ENCODE measurements around the gene CDK10. TPM values are rescaled to one million over a fixed set of nuclear protein-coding genes. Genes with fewer than 3 reads are reported as not detected.

Gene CDK10
- total RNA-seq, 1 donor from 2014 or later = 76.1 TPM

DNA sequence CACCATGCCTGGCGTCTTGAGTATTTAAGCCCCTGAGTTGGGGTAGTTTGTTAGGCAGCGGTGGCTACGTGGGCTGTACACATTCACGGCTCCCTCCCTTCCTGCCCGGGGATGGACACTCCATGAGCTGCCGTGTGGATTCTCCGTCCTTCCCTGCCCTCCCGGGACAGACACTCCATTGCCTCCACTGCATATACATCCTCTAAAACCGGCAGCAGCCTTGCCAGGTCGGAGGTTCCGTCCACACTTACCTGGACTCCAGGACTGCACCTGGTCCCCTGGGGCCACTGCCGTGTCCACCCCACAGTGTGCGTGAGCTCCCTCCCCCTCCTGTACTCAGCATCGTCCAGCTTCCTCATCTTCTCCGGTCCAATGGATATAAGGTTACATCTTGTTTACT lies 18.5 kb downstream of the CDK10 start:
- ATAC-seq (ENCODE audit: low read depth) (no peak), DNase-seq (no peak)
- H3K4me3 Mint-ChIP-seq = no peak overlapping the region
- H3K4me1 Mint-ChIP-seq = peaks cover 21% of the 10 kb centered on the region
- H3K36me3 Mint-ChIP-seq (ENCODE audit: low read depth) = no peaks in the 10 kb centered on the region
- H3K27me3 Mint-ChIP-seq = no peaks in the 10 kb centered on the region
- ChIA-PET CTCF (interaction anchor here (1.2 to 5.1 kb wide), 7 partner anchors 28 to 159 kb away, joined by 3 to 102 read pairs (median 6); no protein-coding TSS in a partner anchor), POLR2A (no interaction called here)
- TF ChIP-seq, protein P1, sequence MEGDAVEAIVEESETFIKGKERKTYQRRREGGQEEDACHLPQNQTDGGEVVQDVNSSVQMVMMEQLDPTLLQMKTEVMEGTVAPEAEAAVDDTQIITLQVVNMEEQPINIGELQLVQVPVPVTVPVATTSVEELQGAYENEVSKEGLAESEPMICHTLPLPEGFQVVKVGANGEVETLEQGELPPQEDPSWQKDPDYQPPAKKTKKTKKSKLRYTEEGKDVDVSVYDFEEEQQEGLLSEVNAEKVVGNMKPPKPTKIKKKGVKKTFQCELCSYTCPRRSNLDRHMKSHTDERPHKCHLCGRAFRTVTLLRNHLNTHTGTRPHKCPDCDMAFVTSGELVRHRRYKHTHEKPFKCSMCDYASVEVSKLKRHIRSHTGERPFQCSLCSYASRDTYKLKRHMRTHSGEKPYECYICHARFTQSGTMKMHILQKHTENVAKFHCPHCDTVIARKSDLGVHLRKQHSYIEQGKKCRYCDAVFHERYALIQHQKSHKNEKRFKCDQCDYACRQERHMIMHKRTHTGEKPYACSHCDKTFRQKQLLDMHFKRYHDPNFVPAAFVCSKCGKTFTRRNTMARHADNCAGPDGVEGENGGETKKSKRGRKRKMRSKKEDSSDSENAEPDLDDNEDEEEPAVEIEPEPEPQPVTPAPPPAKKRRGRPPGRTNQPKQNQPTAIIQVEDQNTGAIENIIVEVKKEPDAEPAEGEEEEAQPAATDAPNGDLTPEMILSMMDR (IDR thresholded peaks at IDR 0.05) = no peak
- no peak overlapping the region for H3K27ac Mint-ChIP-seq
- no peaks in the 10 kb centered on the region for H3K9me3 Mint-ChIP-seq
- intact Hi-C loops (cut with micrococcal nuclease) = no loop called here

DNA sequence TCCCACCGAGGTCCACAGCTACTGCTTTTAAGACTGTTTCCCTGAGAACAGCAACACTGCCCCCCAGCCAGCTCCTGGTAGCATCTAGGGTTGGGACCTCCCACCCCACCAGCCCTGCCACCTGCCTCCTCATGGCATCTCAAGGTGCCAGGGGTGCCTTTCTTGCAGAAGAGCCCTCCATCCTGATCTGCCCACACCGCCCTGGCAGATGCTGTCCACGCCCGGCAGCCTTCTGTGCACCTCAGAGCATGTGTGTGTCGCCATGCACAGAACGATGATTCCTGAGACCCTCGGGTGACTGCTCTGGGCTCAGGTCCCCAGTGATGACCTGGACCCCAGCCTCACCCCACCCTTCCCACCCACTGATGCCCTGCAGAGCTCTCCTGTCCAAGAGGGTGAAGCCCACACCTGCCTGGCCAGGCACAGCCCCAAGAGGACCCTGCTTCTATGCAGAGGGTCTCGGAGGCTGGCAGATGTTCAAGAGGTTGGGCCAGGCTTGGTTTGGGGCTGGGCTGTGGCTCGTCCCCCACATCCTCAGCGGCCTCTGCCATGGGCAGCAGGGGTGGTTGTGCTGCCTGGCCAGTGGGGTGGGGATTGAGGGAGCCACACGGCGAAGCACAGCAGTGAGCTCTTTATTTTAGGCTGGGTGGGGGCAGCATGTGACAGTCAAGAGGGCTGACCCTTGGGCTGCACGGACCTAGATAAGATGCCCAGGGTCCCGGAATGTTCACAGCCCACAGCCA lies 20.2 kb downstream of the CDK10 start:
- intact Hi-C loops (cut with micrococcal nuclease) = loop anchor here (1.0 kb wide), 3 partner anchors 87 to 204 kb away; no protein-coding TSS in a partner anchor
- ATAC-seq (ENCODE audit: low read depth) = no peak

DNA sequence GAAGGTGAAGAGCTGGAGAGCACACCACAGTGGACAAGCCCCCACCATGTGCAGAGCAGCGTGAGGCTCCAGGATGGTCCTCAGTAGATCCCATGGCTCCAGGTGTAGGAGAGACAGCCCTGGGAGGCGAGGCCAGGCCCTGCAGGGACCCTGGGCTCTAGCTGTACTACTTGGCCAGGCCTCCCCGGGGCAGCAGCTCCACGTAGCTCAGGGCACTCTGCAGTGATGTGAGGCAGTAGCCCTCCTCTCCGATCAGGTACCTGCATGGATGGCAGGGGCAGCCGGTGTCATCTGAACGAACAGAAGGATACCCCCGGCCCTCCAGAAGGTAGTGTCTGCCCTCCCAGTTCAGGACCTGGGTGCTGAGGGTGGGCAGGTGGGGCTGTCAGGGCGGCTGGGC lies 21.2 kb downstream of the CDK10 start:
- DNase-seq (no peak), ATAC-seq (ENCODE audit: low read depth) (no peak)
- TF ChIP-seq, protein P1 (IDR thresholded peaks at IDR 0.05) = no peak
- CTCF ChIA-PET = interaction anchor here (0.8 to 5.1 kb wide), 2 partner anchors 85 to 153 kb away, joined by 5 to 102 read pairs; no protein-coding TSS in a partner anchor
- no peak overlapping the region for H3K27ac Mint-ChIP-seq
- intact Hi-C loops (cut with micrococcal nuclease) = no loop called here
- peaks cover 8% of the 10 kb centered on the region for H3K4me1 Mint-ChIP-seq
- H3K27me3 Mint-ChIP-seq = no peaks in the 10 kb centered on the region
- no peaks in the 10 kb centered on the region for H3K9me3 Mint-ChIP-seq
- POLR2A ChIA-PET = no interaction called here
- H3K4me3 Mint-ChIP-seq = no peak overlapping the region
- no peaks in the 10 kb centered on the region for H3K36me3 Mint-ChIP-seq (ENCODE audit: low read depth)

More for the DNA sequence above, 20.2 kb downstream of the CDK10 start:
- Mint-ChIP-seq H3K4me1 (peaks cover 15% of the 10 kb centered on the region), H3K36me3 (ENCODE audit: low read depth) (no peaks in the 10 kb centered on the region), H3K27ac (no peak overlapping the region), H3K4me3 (no peak overlapping the region), H3K9me3 (no peaks in the 10 kb centered on the region), H3K27me3 (no peaks in the 10 kb centered on the region)
- DNase-seq = no peak
- ChIA-PET POLR2A (interaction anchor here (0.8 to 1.6 kb wide), 9 partner anchors 9 to 204 kb away, joined by 3 to 9 read pairs (median 5); partner anchors contain the start of genes CDK10, FANCA and TCF25), CTCF (interaction anchor here (0.6 to 5.1 kb wide), 22 partner anchors 8 to 212 kb away, joined by 3 to 102 read pairs (median 4); partner anchors contain the start of genes MC1R and VPS9D1)
- TF ChIP-seq, protein P1 (IDR thresholded peaks at IDR 0.05) = no peak

DNA sequence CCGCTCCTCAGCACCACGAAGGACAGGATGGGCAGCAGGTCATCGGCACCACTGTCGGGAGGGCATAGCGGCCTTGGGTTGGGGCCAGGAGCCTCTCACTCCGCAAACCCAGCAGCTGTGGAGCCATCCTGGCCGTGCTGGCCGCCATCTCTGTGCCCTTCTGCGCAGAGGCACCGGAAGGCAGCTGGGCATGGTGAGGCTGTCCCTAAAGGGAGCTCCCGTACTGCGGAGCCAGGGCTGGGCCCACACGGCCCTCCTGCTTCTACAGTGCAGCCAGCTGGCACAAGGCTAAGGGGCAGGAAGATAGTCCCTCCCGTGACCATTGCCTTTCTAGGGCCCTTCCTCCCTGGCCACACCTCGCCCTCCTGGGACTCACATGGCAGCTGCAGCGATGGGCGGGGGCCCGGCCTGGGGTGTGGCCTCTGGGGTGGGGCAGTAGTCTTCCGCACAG lies 22.0 kb downstream of the CDK10 start:
- peaks cover 8% of the 10 kb centered on the region for H3K4me1 Mint-ChIP-seq
- TF ChIP-seq, protein P1 (IDR thresholded peaks at IDR 0.05) = no peak
- no peaks in the 10 kb centered on the region for H3K9me3 Mint-ChIP-seq
- H3K27me3 Mint-ChIP-seq = no peaks in the 10 kb centered on the region
- no peak for ATAC-seq (ENCODE audit: low read depth)
- CTCF ChIA-PET = interaction anchor here (1.8 to 5.1 kb wide), 2 partner anchors 84 to 152 kb away, joined by 7 to 102 read pairs; no protein-coding TSS in a partner anchor
- intact Hi-C loops (cut with micrococcal nuclease) = no loop called here
- no peak overlapping the region for H3K27ac Mint-ChIP-seq
- H3K36me3 Mint-ChIP-seq (ENCODE audit: low read depth) = no peaks in the 10 kb centered on the region
- no peak for DNase-seq
- no peak overlapping the region for H3K4me3 Mint-ChIP-seq
- POLR2A ChIA-PET = interaction anchor here (0.8 kb wide), 1 partner anchor 165 kb away, joined by 3 read pairs; the partner anchor contains the start of gene TCF25

DNA sequence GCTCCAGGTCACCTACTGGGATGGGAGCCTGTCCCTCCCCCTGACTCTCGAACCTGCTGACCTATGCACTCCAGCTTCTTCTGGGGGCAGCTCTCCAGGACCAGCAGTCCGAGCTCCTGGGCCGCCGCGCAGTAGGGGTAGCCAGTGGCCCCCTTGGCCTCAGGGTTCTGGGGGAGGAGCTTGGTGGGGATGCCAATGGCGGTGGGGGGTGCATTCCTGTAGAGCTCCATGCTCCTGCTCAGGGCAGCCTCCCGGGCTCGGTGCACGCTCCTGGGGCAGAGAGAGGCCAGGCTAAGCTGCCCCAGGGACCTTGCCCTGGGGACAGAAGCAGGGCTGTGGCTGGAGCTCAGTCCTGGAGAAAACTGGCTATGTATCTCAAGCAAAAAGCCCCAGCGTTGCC lies 22.7 kb downstream of the CDK10 start:
- no peak for DNase-seq
- H3K9me3 Mint-ChIP-seq = no peaks in the 10 kb centered on the region
- peaks cover 8% of the 10 kb centered on the region for H3K4me1 Mint-ChIP-seq
- no peak for ATAC-seq (ENCODE audit: low read depth)
- intact Hi-C loops (cut with micrococcal nuclease) = no loop called here
- no peaks in the 10 kb centered on the region for H3K36me3 Mint-ChIP-seq (ENCODE audit: low read depth)
- no peak overlapping the region for H3K4me3 Mint-ChIP-seq
- CTCF ChIA-PET = interaction anchor here (1.8 to 5.1 kb wide), 2 partner anchors 83 to 152 kb away, joined by 7 to 102 read pairs; no protein-coding TSS in a partner anchor
- TF ChIP-seq, protein P1 (IDR thresholded peaks at IDR 0.05) = no peak
- POLR2A ChIA-PET = interaction anchor here (0.8 to 2.2 kb wide), 2 partner anchors 9 to 164 kb away, joined by 3 to 5 read pairs; partner anchors contain the start of gene TCF25
- H3K27me3 Mint-ChIP-seq = no peaks in the 10 kb centered on the region
- no peak overlapping the region for H3K27ac Mint-ChIP-seq
